H9 (cell line): Measurements from ENCODE around the gene NDUFAF2. TPM values are rescaled to one million over a fixed set of nuclear protein-coding genes. Genes with fewer than 3 reads are reported as not detected.

Experiments
- DNase-seq: peaks from one replicate; pipeline ENCODE4 v3.0.0-alpha.2; 2017
- H2AFZ ChIP-seq: one replicate; pipeline ENCODE4 v1.6.1; 2013; ENCODE audit warnings: mild to moderate bottlenecking, low read length, control low read depth, moderate library complexity
- H2AK5ac ChIP-seq: 2 replicates; pipeline ENCODE4 v1.6.1; 2013; ENCODE audit warnings: low read length, control low read depth, mixed read lengths; ENCODE audit not compliant: insufficient read length
- H2BK120ac ChIP-seq: one replicate; pipeline ENCODE4 v1.6.1; 2013; ENCODE audit warnings: low read depth, mild to moderate bottlenecking, low read length, control low read depth, inconsistent platforms; ENCODE audit not compliant: poor library complexity, severe bottlenecking
- H2BK12ac ChIP-seq: 2 replicates; pipeline ENCODE4 v1.6.1; 2013; ENCODE audit warnings: low read length, control low read depth, mixed read lengths, low read depth; ENCODE audit not compliant: insufficient read length
- H2BK15ac ChIP-seq: 2 replicates; pipeline ENCODE4 v1.6.1; 2013; ENCODE audit warnings: low read depth, low read length, control low read depth
- H2BK20ac ChIP-seq: one replicate; pipeline ENCODE4 v1.6.1; 2013; ENCODE audit warnings: low read depth, mild to moderate bottlenecking, low read length, control low read depth, inconsistent platforms; ENCODE audit not compliant: poor library complexity, severe bottlenecking
- H2BK5ac ChIP-seq: 2 replicates; pipeline ENCODE4 v1.6.1; 2013; ENCODE audit warnings: low read length, control low read depth, mixed read lengths; ENCODE audit not compliant: insufficient read length
- H3K14ac ChIP-seq: 2 replicates; pipeline ENCODE4 v1.6.1; 2013; ENCODE audit warnings: low read length, control low read depth; ENCODE audit not compliant: insufficient read depth
- H3K18ac ChIP-seq: 2 replicates; pipeline ENCODE4 v1.6.1; 2013; ENCODE audit warnings: low read depth, mild to moderate bottlenecking, mixed read lengths, low read length, control low read depth; ENCODE audit not compliant: insufficient read length
- H3K23ac ChIP-seq: 2 replicates; pipeline ENCODE4 v1.6.1; 2013; ENCODE audit warnings: low read length, control low read depth, mixed read lengths, low read depth; ENCODE audit not compliant: insufficient read length
- H3K23me2 ChIP-seq: 2 replicates; pipeline ENCODE4 v1.6.1; 2013; ENCODE audit warnings: low read depth, mild to moderate bottlenecking, mixed read lengths, low read length, control low read depth; ENCODE audit not compliant: insufficient read length, poor library complexity, severe bottlenecking
- H3K27ac ChIP-seq: 2 replicates; pipeline ENCODE4 v1.5.1; 2013; ENCODE audit warnings: low read length, control low read depth, mixed read lengths, low read depth; ENCODE audit not compliant: insufficient read length
- H3K27me3 ChIP-seq: 2 replicates; pipeline ENCODE4 v1.6.1; 2013; ENCODE audit warnings: low read length, control low read depth, inconsistent platforms; ENCODE audit not compliant: insufficient read depth
- H3K4ac ChIP-seq: 2 replicates; pipeline ENCODE4 v1.6.1; 2013; ENCODE audit warnings: low read depth, mild to moderate bottlenecking, control low read depth, inconsistent platforms, low read length, moderate library complexity
- H3K4me1 ChIP-seq: 2 replicates; pipeline ENCODE4 v1.6.1; 2013; ENCODE audit warnings: low read length, control low read depth, inconsistent platforms; ENCODE audit not compliant: insufficient read depth
- H3K4me2 ChIP-seq: 2 replicates; pipeline ENCODE4 v1.6.1; 2013; ENCODE audit warnings: low read length, control low read depth, mixed read lengths; ENCODE audit not compliant: insufficient read length, insufficient read depth
- H3K56ac ChIP-seq: 2 replicates; pipeline ENCODE4 v1.6.1; 2013; ENCODE audit warnings: low read depth, mild to moderate bottlenecking, mixed read lengths, low read length, control low read depth; ENCODE audit not compliant: insufficient read length
- H3K79me1 ChIP-seq: 2 replicates; pipeline ENCODE4 v1.6.1; 2013; ENCODE audit warnings: low read depth, mild to moderate bottlenecking, moderate library complexity, low read length, control low read depth, inconsistent platforms; ENCODE audit not compliant: insufficient read depth, poor library complexity, severe bottlenecking
- H3K79me2 ChIP-seq: 2 replicates; pipeline ENCODE4 v1.6.1; 2013; ENCODE audit warnings: low read length, control low read depth, inconsistent platforms; ENCODE audit not compliant: insufficient read depth
- H3K9ac ChIP-seq: 2 replicates; pipeline ENCODE4 v1.6.1; 2013; ENCODE audit warnings: low read length, control low read depth, mixed read lengths; ENCODE audit not compliant: insufficient read length; ENCODE audit errors: extremely low read depth
- H3K9me3 ChIP-seq: one replicate; pipeline ENCODE4 v1.6.1; 2013; ENCODE audit warnings: low read depth, low read length, inconsistent platforms; ENCODE audit not compliant: control insufficient read depth
- H3T11ph ChIP-seq: one replicate; pipeline ENCODE4 v1.6.1; 2013; ENCODE audit warnings: mild to moderate bottlenecking, low read length, control low read depth, inconsistent platforms
- H4K20me1 ChIP-seq: one replicate; pipeline ENCODE4 v1.6.1; 2013; ENCODE audit not compliant: control insufficient read depth, insufficient read length, insufficient read depth
- H4K5ac ChIP-seq: 2 replicates; pipeline ENCODE4 v1.6.1; 2013; ENCODE audit warnings: low read depth, mild to moderate bottlenecking, mixed read lengths, low read length, control low read depth; ENCODE audit not compliant: insufficient read length
- H4K8ac ChIP-seq: replicated peaks from 2 replicates; pipeline ENCODE4 v1.6.1; 2013; ENCODE audit warnings: low read length, control low read depth, mixed read lengths, low read depth; ENCODE audit not compliant: insufficient read length
- H4K91ac ChIP-seq: 2 replicates; pipeline ENCODE4 v1.6.1; 2013; ENCODE audit warnings: low read depth, mild to moderate bottlenecking, moderate library complexity, mixed read lengths, low read length, control low read depth; ENCODE audit not compliant: insufficient read length
- H3K27ac Mint-ChIP-seq, 3 experiments: 2 replicates in 2 of 3; 3 replicates in 1 of 3; pipeline ENCODE4 v1.8.0; 2020 to 2021; ENCODE audit warnings: mixed read lengths in 3 of 3, mild to moderate bottlenecking in 1 of 3, moderate library complexity in 1 of 3
- H3K27me3 Mint-ChIP-seq: 2 replicates; pipeline ENCODE4 v1.8.0; 2021; ENCODE audit warnings: low read depth, mild to moderate bottlenecking, moderate library complexity, mixed read lengths
- H3K36me3 Mint-ChIP-seq, 3 experiments: 2 replicates in 2 of 3; 3 replicates in 1 of 3; pipeline ENCODE4 v1.8.0; 2020 to 2021; ENCODE audit warnings: low read depth in 3 of 3, mixed read lengths in 3 of 3; ENCODE audit not compliant: insufficient read depth in 1 of 3
- H3K4me1 Mint-ChIP-seq, 2 experiments: 2 replicates each; pipeline ENCODE4 v1.8.0; 2020; ENCODE audit warnings: mixed read lengths in 2 of 2
- H3K4me3 Mint-ChIP-seq, 2 experiments: 2 replicates in 1 of 2; 3 replicates in 1 of 2; pipeline ENCODE4 v1.8.0; 2020 to 2021; ENCODE audit warnings: mild to moderate bottlenecking in 2 of 2, mixed read lengths in 2 of 2, moderate library complexity in 1 of 2
- H3K9me3 Mint-ChIP-seq, 2 experiments: 2 replicates in 1 of 2; 3 replicates in 1 of 2; pipeline ENCODE4 v1.8.0; 2020; ENCODE audit warnings: mild to moderate bottlenecking in 2 of 2, mixed read lengths in 2 of 2, moderate library complexity in 1 of 2
- CTCF ChIP-seq: fragments of 200-600 bp; sonication (generic); conservative IDR thresholded peaks from 3 replicates; pipeline ENCODE4 v1.8.0; 2021; ENCODE audit warnings: antibody characterized with exemption, mild to moderate bottlenecking
- WGBS: extraction: QIAGEN DNeasy Blood & Tissue Kit; methylation state at CpG from one replicate; pipeline ENCODE4 v1.1.7; 2013; ENCODE audit warnings: missing lambda C conversion rate, low lambda C conversion rate, mixed read lengths; ENCODE audit not compliant: insufficient read length; ENCODE audit errors: extremely low coverage; 5-methylcytosine and 5-hydroxymethylcytosine counted together
- total RNA-seq: library from RNA; stranded (reverse); gene quantifications from 2 replicates; pipeline ENCODE4 v1.2.1, GENCODE V29; 2021

Gene NDUFAF2
- total RNA-seq, 1 experiment from 2014 or later: 31.4 TPM

GRCh38 chr5:61182449-61182848, 237.4 kb downstream of the NDUFAF2 start:
- Histone ChIP-seq H2BK12ac (no peak overlapping the region), H3K27me3 (no peaks in the 10 kb centered on the region), H4K91ac (no peak overlapping the region), H2BK120ac (no peak overlapping the region), H3K4ac (no peak overlapping the region), H3K14ac (no peak overlapping the region), H3K9me3 (no peaks in the 10 kb centered on the region), H3K79me2 (no peaks in the 10 kb centered on the region), H2BK20ac (no peak overlapping the region), H3K56ac (no peak overlapping the region), H4K5ac (no peak overlapping the region), H2AFZ (no peak overlapping the region), H3K4me2 (no peak overlapping the region), H3K79me1 (no peaks in the 10 kb centered on the region), H3T11ph (no peak overlapping the region), H3K18ac (no peak overlapping the region), H3K4me1 (no peaks in the 10 kb centered on the region), H2BK5ac (no peak overlapping the region), H3K23me2 (no peaks in the 10 kb centered on the region), H4K8ac (no peak overlapping the region), H2AK5ac (no peak overlapping the region), H2BK15ac (no peak overlapping the region), H3K23ac (no peak overlapping the region), H3K9ac (no peak overlapping the region), H4K20me1 (no peaks in the 10 kb centered on the region), H3K27ac (no peak overlapping the region)
- DNase-seq: no peak
- no peaks in the 10 kb centered on the region for H3K36me3 Mint-ChIP-seq
- peaks cover 4 to 5% of the 10 kb centered on the region in 2 experiments for H3K4me1 Mint-ChIP-seq
- no peak overlapping the region for H3K4me3 Mint-ChIP-seq
- no peaks in the 10 kb centered on the region for H3K9me3 Mint-ChIP-seq
- no peak for TF ChIP-seq CTCF
- H3K27me3 Mint-ChIP-seq: no peaks in the 10 kb centered on the region
- WGBS: no CpG with 5 or more reads among the region's 2 CpGs
- no peak overlapping the region for H3K27ac Mint-ChIP-seq
